ENCODE data around the gene PRPF6. TPM values are rescaled to one million over a fixed set of nuclear protein-coding genes. Genes with fewer than 3 reads are reported as not detected.
A peak's percentile ranks its signal among the peaks of the same experiment; 100 is the strongest.

Gene PRPF6
- polyA plus RNA-seq, 3 donors, result 29.1 to 47.7 (median 34.5) TPM

- DNase-seq, result no peak
- Mint-ChIP-seq H3K36me3 (peaks cover 84 to 100% of the 10 kb centered on the region in 2 donors), H3K9me3 (no peaks in the 10 kb centered on the region), H3K27ac (peak overlapping the region in 2 of 7 donors; percentile 21 to 23), H3K27me3 (ENCODE audit: low read depth in 3 of 3) (peaks cover 0 to 3% (median 0%) of the 10 kb centered on the region in 3 donors), H3K4me1 (peaks cover 5% of the 10 kb centered on the region), H3K4me3 (no peak overlapping the region)
- H3K9ac ChIP-seq (ENCODE audit: insufficient read depth, low read length, poor library complexity, severe bottlenecking), result no peak overlapping the region
- H3K9me3 ChIP-seq (replicated peaks in 1 of 2; ENCODE audit: control insufficient read depth in 1 of 2, insufficient read depth in 1 of 2, low read length in 2 of 2), result no peaks in the 10 kb centered on the region
- H3K27me3 ChIP-seq (ENCODE audit: control insufficient read depth in 2 of 2, insufficient read depth in 2 of 2, low read length in 2 of 2), result no peaks in the 10 kb centered on the region
- peaks cover 15% of the 10 kb centered on the region for H4K20me1 ChIP-seq (ENCODE audit: insufficient read depth, low read length)
- H3K27ac ChIP-seq (ENCODE audit: low read depth in 1 of 2, low read length in 2 of 2), result no peak overlapping the region
- H3K79me2 ChIP-seq (ENCODE audit: insufficient read depth, low read length), result no peaks in the 10 kb centered on the region
- intact Hi-C loops (cut with micrococcal nuclease), result no loop called here
- 100% methylated on average over 6 of the region's 17 CpGs for WGBS (ENCODE audit: insufficient coverage)
- no peak for TF ChIP-seq CTCF (IDR thresholded peaks at IDR 0.05)
- H3K36me3 ChIP-seq (replicated peaks in 1 of 2; ENCODE audit: control insufficient read depth in 1 of 2, insufficient read depth in 2 of 2, low read length in 2 of 2), result peaks cover 85 to 99% of the 10 kb centered on the region in 2 donors
- H3K4me1 ChIP-seq (ENCODE audit: control insufficient read depth in 1 of 2, insufficient read depth in 2 of 2, low read length in 2 of 2), result no peaks in the 10 kb centered on the region
- H2AFZ ChIP-seq (ENCODE audit: insufficient read depth, low read depth, low read length, poor library complexity, severe bottlenecking), result no peak overlapping the region
- no peak overlapping the region for H3K4me2 ChIP-seq (replicated peaks; ENCODE audit: extremely low read depth, low read length, poor library complexity, severe bottlenecking)
- no peak overlapping the region for H3K4me3 ChIP-seq (replicated peaks in 1 of 3; ENCODE audit: low read depth in 2 of 3, low read length in 3 of 3)
Measured at GRCh38 chr20:64024141-64024990, 43.4 kb downstream of the PRPF6 start.

GRCh38 chr20:64025101-64025825 is 44.3 kb downstream of the PRPF6 start:
- H3K9me3 Mint-ChIP-seq, result no peaks in the 10 kb centered on the region
- 100% methylated on average over 15 of the region's 18 CpGs for WGBS (ENCODE audit: insufficient coverage)
- H3K36me3 ChIP-seq (replicated peaks in 1 of 2; ENCODE audit: control insufficient read depth in 1 of 2, insufficient read depth in 2 of 2, low read length in 2 of 2), result peaks cover 87 to 99% of the 10 kb centered on the region in 2 donors
- TF ChIP-seq CTCF (IDR thresholded peaks at IDR 0.05), result no peak
- no peaks in the 10 kb centered on the region for H3K9me3 ChIP-seq (replicated peaks in 1 of 2; ENCODE audit: control insufficient read depth in 1 of 2, insufficient read depth in 1 of 2, low read length in 2 of 2)
- H3K4me1 Mint-ChIP-seq, result no peaks in the 10 kb centered on the region
- intact Hi-C loops (cut with micrococcal nuclease), result no loop called here
- H3K4me3 ChIP-seq (replicated peaks in 1 of 3; ENCODE audit: low read depth in 2 of 3, low read length in 3 of 3), result no peak overlapping the region
- no peaks in the 10 kb centered on the region for H3K4me1 ChIP-seq (ENCODE audit: control insufficient read depth in 1 of 2, insufficient read depth in 2 of 2, low read length in 2 of 2)
- H3K27ac Mint-ChIP-seq, result no peak overlapping the region
- peaks cover 86 to 100% of the 10 kb centered on the region in 2 donors for H3K36me3 Mint-ChIP-seq
- no peak for DNase-seq
- H3K27me3 Mint-ChIP-seq (ENCODE audit: low read depth in 3 of 3), result peaks cover 0 to 3% (median 0%) of the 10 kb centered on the region in 3 donors
- H3K27ac ChIP-seq (ENCODE audit: low read depth in 1 of 2, low read length in 2 of 2), result no peak overlapping the region
- no peak overlapping the region for H3K4me2 ChIP-seq (replicated peaks; ENCODE audit: extremely low read depth, low read length, poor library complexity, severe bottlenecking)
- no peak overlapping the region for H3K4me3 Mint-ChIP-seq
- H3K27me3 ChIP-seq (ENCODE audit: control insufficient read depth in 2 of 2, insufficient read depth in 2 of 2, low read length in 2 of 2), result no peaks in the 10 kb centered on the region
- H3K79me2 ChIP-seq (ENCODE audit: insufficient read depth, low read length), result no peaks in the 10 kb centered on the region
- H4K20me1 ChIP-seq (ENCODE audit: insufficient read depth, low read length), result peaks cover 12% of the 10 kb centered on the region
- H2AFZ ChIP-seq (ENCODE audit: insufficient read depth, low read depth, low read length, poor library complexity, severe bottlenecking), result no peak overlapping the region
- H3K9ac ChIP-seq (ENCODE audit: insufficient read depth, low read length, poor library complexity, severe bottlenecking), result no peak overlapping the region

Data from CD14-positive monocyte (primary cell).